GM21529 (cell line): ENCODE measurements around the gene WWTR1.

Experiments
- ATAC-seq: cut with Tn5 transposase; IDR thresholded peaks from one replicate; pipeline ENCODE4 v1.9.1; 2021; ENCODE audit not compliant: unreplicated experiment

Gene WWTR1

GRCh38 chr3:149655826-149656574, 1.8 kb downstream of the WWTR1 start:
- ATAC-seq, result no peak

- no peak for ATAC-seq
These were observed 3.6 kb downstream of the WWTR1 start for GRCh38 chr3:149654188-149654601.

- ATAC-seq, result no peak
These were observed 4.3 kb downstream of the WWTR1 start for GRCh38 chr3:149653564-149653963.

GRCh38 chr3:149653136-149653535, 4.7 kb downstream of the WWTR1 start:
- ATAC-seq, result no peak

GRCh38 chr3:149650828-149651227, 7.0 kb downstream of the WWTR1 start:
- no peak for ATAC-seq

GRCh38 chr3:149648525-149648924, 9.3 kb downstream of the WWTR1 start:
- ATAC-seq, result no peak

GRCh38 chr3:149647812-149648211, 10.0 kb downstream of the WWTR1 start:
- ATAC-seq, result peak; percentile 8

- ATAC-seq, result peak; percentile 88
These were observed 10.5 kb downstream of the WWTR1 start for GRCh38 chr3:149647285-149647684.

- ATAC-seq, result no peak
These were observed 11.6 kb downstream of the WWTR1 start for GRCh38 chr3:149646181-149646766.

- no peak for ATAC-seq
These were observed 13.9 kb downstream of the WWTR1 start for GRCh38 chr3:149643963-149644362.

GRCh38 chr3:149643482-149643798, 14.4 kb downstream of the WWTR1 start:
- ATAC-seq, result no peak

- no peak for ATAC-seq
These were observed 16.7 kb downstream of the WWTR1 start for GRCh38 chr3:149640976-149641728.

- no peak for ATAC-seq
These were observed 18.7 kb downstream of the WWTR1 start for GRCh38 chr3:149639093-149639486.

- no peak for ATAC-seq
These were observed 19.4 kb downstream of the WWTR1 start for GRCh38 chr3:149638228-149639092.

- no peak for ATAC-seq
These were observed 22.4 kb downstream of the WWTR1 start for GRCh38 chr3:149635396-149635795.

- no peak for ATAC-seq
These were observed 23.3 kb downstream of the WWTR1 start for GRCh38 chr3:149634573-149634972.

GRCh38 chr3:149634072-149634471, 23.8 kb downstream of the WWTR1 start:
- ATAC-seq, result no peak

GRCh38 chr3:149632225-149632624, 25.6 kb downstream of the WWTR1 start:
- no peak for ATAC-seq

GRCh38 chr3:149630806-149631205, 27.0 kb downstream of the WWTR1 start:
- ATAC-seq, result no peak

- no peak for ATAC-seq
These were observed 28.7 kb downstream of the WWTR1 start for GRCh38 chr3:149628957-149629670.

- ATAC-seq, result no peak
These were observed 31.2 kb downstream of the WWTR1 start for GRCh38 chr3:149626671-149627070.
